Measurements from ENCODE around the gene EMILIN3. TPM values are rescaled to one million over a fixed set of nuclear protein-coding genes. Genes with fewer than 3 reads are reported as not detected.
A peak's percentile ranks its signal among the peaks of the same experiment; 100 is the strongest.

Gene EMILIN3
- total RNA-seq, 5 donors from 2014 or later (not counting 1 experiment from before 2014, with no cell fraction given) = not detected

DNA sequence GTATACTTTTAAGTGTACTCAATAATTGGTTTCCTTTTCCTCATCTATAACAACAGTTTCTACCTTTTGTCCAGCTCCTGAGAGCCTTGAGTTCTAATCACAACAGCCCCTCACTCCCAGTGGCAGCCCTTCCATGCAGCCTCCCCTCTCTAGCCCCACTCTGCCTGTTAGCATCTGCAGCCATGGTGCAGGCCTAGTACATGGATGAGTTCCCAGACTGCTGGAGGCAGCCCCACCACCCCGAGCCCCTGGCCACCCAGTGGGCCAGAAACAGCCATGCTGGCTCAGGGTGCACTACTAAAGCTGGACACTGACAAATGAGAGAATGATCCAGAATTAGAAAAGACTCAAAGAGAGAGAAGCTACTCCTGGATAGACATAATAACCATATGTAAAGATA is 35.7 kb downstream of the EMILIN3 start:
- Mint-ChIP-seq H3K4me1 (peaks cover 10 to 17% (median 10%) of the 10 kb centered on the region in 3 donors), H3K9me3 (no peaks in the 10 kb centered on the region), H3K27me3 (peaks cover 5 to 6% of the 10 kb centered on the region in 2 donors), H3K4me3 (no peak overlapping the region), H3K36me3 (no peaks in the 10 kb centered on the region), H3K27ac (no peak overlapping the region)
- DNase-seq (no peak), ATAC-seq (replicated peaks in 1 of 4) (no peak)
- ChIA-PET CTCF (interaction anchor here in 1 of 2 donors (0.7 kb wide), 1 partner anchor 415 kb away, joined by 7 read pairs; no protein-coding TSS in a partner anchor), POLR2A (no interaction called here)
- no peaks in the 10 kb centered on the region for H3K36me3 ChIP-seq (ENCODE audit: control insufficient read depth in 2 of 2, extremely low read depth in 1 of 2, insufficient read depth in 1 of 2, low read length in 1 of 2)
- H3K27me3 ChIP-seq (replicated peaks in 1 of 2; ENCODE audit: control insufficient read depth in 2 of 2, extremely low read depth in 1 of 2, insufficient read depth in 2 of 2, low read length in 1 of 2) = peaks cover 0 to 3% of the 10 kb centered on the region in 2 experiments
- H3K4me1 ChIP-seq (ENCODE audit: control insufficient read depth in 1 of 2, extremely low read depth in 1 of 2, insufficient read depth in 2 of 2, low read length in 2 of 2) = peaks cover 0 to 12% of the 10 kb centered on the region in 2 experiments
- 80% methylated on average over 1 of the region's 1 CpG for WGBS (ENCODE audit: insufficient coverage)
- H3K4me3 ChIP-seq (ENCODE audit: control insufficient read depth in 1 of 2, extremely low read depth in 1 of 2, low read length in 1 of 2) = no peak overlapping the region
- H3K9me3 ChIP-seq = no peaks in the 10 kb centered on the region
- no peak overlapping the region for H3K27ac ChIP-seq (ENCODE audit: low read length)

DNA sequence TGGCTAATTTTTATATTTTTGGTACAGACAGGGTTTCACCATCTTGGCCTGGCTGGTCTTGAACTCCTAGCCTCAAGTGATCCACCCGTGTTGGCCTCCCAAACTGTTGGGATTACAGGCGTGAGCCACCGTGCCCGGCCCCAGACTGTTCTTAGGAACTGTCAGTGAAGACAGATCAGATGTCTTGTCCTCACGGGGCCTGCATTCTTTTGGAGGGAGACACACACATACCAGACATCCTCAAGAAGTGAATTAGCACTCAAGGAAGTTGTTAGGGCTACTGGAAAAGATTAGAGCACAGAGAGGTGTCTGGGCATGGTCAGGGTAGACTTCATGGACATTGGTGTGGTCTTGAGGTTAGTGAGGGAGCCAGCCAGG is 36.3 kb downstream of the EMILIN3 start:
- ChIA-PET CTCF (interaction anchor here in 1 of 2 donors (0.6 to 0.9 kb wide), 3 partner anchors 10 to 1724 kb away, joined by 3 to 7 read pairs (median 6); partner anchors contain the start of gene LPIN3), POLR2A (no interaction called here)
- peaks cover 0 to 3% of the 10 kb centered on the region in 2 experiments for H3K27me3 ChIP-seq (replicated peaks in 1 of 2; ENCODE audit: control insufficient read depth in 2 of 2, extremely low read depth in 1 of 2, insufficient read depth in 2 of 2, low read length in 1 of 2)
- no peaks in the 10 kb centered on the region for H3K9me3 ChIP-seq
- no peak for ATAC-seq (replicated peaks in 1 of 4)
- 100% methylated on average over 2 of the region's 5 CpGs for WGBS (ENCODE audit: insufficient coverage)
- Mint-ChIP-seq H3K4me3 (no peak overlapping the region), H3K36me3 (no peaks in the 10 kb centered on the region), H3K9me3 (no peaks in the 10 kb centered on the region), H3K27me3 (peaks cover under 1 to 2% of the 10 kb centered on the region in 2 donors), H3K4me1 (peaks cover 10 to 17% (median 10%) of the 10 kb centered on the region in 3 donors), H3K27ac (no peak overlapping the region)
- peaks cover 0 to 12% of the 10 kb centered on the region in 2 experiments for H3K4me1 ChIP-seq (ENCODE audit: control insufficient read depth in 1 of 2, extremely low read depth in 1 of 2, insufficient read depth in 2 of 2, low read length in 2 of 2)
- H3K36me3 ChIP-seq (ENCODE audit: control insufficient read depth in 2 of 2, extremely low read depth in 1 of 2, insufficient read depth in 1 of 2, low read length in 1 of 2) = no peaks in the 10 kb centered on the region
- no peak overlapping the region for H3K4me3 ChIP-seq (ENCODE audit: control insufficient read depth in 1 of 2, extremely low read depth in 1 of 2, low read length in 1 of 2)
- no peak overlapping the region for H3K27ac ChIP-seq (ENCODE audit: low read length)
- no peak for DNase-seq

DNA sequence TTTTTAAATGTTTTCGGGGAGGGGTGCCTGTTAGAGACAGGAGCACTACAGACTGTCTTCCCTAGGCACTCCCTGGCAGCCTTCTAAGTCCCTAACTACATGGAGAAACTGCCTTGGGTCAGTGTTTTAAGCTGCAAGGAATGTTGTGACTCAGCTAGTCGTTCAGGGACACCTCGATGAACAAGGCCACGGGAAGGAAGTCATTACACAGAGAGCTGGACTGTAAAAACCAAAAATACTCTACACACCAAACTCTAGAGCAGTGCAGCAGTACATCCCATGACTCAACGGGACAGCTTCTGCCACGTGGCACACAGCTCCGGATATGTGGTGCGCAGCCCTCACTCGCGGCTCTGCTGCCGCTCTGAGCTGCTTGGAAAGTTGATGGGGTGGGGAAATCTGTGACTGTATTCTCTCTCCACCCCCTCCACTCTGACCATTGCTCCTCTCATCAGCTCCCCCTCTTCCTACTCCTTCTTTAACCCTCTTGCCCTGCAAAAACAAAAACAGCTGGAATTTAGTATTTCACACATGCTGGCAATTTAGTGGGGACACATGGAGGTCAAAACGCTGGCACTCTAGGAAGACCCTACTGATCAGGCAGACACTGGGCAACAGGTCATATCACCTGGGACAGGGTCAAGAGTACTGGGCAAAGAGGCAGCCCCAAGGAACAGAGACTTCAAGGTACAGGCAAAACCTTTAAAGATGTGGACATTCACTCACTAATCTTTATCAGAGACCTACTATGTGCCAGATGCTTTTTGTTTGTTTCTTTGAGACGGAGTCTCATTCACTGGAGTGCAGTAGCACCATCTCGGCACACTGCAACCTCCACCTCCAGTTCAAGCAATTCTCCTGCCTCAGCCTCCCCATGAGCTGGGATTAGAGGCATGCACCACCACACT is 36.9 kb downstream of the EMILIN3 start:
- peak overlapping the region; percentile 7 to 18 (median 16) for H3K4me3 Mint-ChIP-seq
- 46% methylated on average over 5 of the region's 14 CpGs for WGBS (ENCODE audit: insufficient coverage)
- POLR2A ChIA-PET = interaction anchor here in 1 of 2 donors (0.7 kb wide), 1 partner anchor 129 kb away, joined by 3 read pairs; no protein-coding TSS in a partner anchor
- H3K9me3 ChIP-seq = no peaks in the 10 kb centered on the region
- no peaks in the 10 kb centered on the region for H3K27me3 Mint-ChIP-seq
- no peaks in the 10 kb centered on the region for H3K9me3 Mint-ChIP-seq
- peaks cover 0 to 12% of the 10 kb centered on the region in 2 experiments for H3K4me1 ChIP-seq (ENCODE audit: control insufficient read depth in 1 of 2, extremely low read depth in 1 of 2, insufficient read depth in 2 of 2, low read length in 2 of 2)
- H3K36me3 ChIP-seq (ENCODE audit: control insufficient read depth in 2 of 2, extremely low read depth in 1 of 2, insufficient read depth in 1 of 2, low read length in 1 of 2) = no peaks in the 10 kb centered on the region
- no peaks in the 10 kb centered on the region for H3K36me3 Mint-ChIP-seq
- no peak overlapping the region for H3K27ac ChIP-seq (ENCODE audit: low read length)
- DNase-seq = peak in 32 of 35 experiments; percentile 19 to 65 (median 42)
- no peak overlapping the region for H3K4me3 ChIP-seq (ENCODE audit: control insufficient read depth in 1 of 2, extremely low read depth in 1 of 2, low read length in 1 of 2)
- no peaks in the 10 kb centered on the region for H3K27me3 ChIP-seq (replicated peaks in 1 of 2; ENCODE audit: control insufficient read depth in 2 of 2, extremely low read depth in 1 of 2, insufficient read depth in 2 of 2, low read length in 1 of 2)
- peaks cover 10 to 17% (median 10%) of the 10 kb centered on the region in 3 donors for H3K4me1 Mint-ChIP-seq
- CTCF ChIA-PET = interaction anchor here (0.5 to 0.9 kb wide), 6 partner anchors 9 to 1725 kb away, joined by 3 to 6 read pairs (median 3); partner anchors contain the start of gene LPIN3 (in 1 of the 2)
- ATAC-seq (replicated peaks in 1 of 4) = peak; percentile 100
- H3K27ac Mint-ChIP-seq = peak overlapping the region in 1 of 2 donors; percentile 56

DNA sequence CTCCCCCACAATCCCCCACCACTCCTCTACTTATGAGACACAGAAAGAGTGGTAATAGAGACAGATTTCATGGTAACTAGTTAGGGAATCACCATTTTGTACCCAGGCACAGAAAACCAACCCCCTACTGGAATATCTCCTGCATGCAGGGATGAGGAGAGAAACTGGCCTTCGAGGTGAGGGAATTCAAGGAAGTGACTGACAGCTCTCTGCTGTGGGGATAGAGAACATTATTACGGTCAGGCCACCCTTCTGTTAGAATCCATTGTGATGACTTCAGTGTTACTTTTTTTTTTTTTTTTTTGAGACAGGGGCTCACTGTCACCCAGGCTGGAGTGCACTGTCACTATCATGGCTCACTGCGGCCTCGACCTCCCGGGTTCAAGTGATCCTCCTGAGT is 39.4 kb downstream of the EMILIN3 start:
- no peak overlapping the region for H3K27ac Mint-ChIP-seq
- H3K9me3 Mint-ChIP-seq = no peaks in the 10 kb centered on the region
- DNase-seq (no peak), ATAC-seq (replicated peaks in 1 of 4) (no peak)
- Histone ChIP-seq H3K27ac (ENCODE audit: low read length) (no peak overlapping the region), H3K4me3 (ENCODE audit: control insufficient read depth in 1 of 2, extremely low read depth in 1 of 2, low read length in 1 of 2) (no peak overlapping the region), H3K36me3 (ENCODE audit: control insufficient read depth in 2 of 2, extremely low read depth in 1 of 2, insufficient read depth in 1 of 2, low read length in 1 of 2) (no peaks in the 10 kb centered on the region), H3K4me1 (ENCODE audit: control insufficient read depth in 1 of 2, extremely low read depth in 1 of 2, insufficient read depth in 2 of 2, low read length in 2 of 2) (peaks cover 0 to 12% of the 10 kb centered on the region in 2 experiments), H3K27me3 (replicated peaks in 1 of 2; ENCODE audit: control insufficient read depth in 2 of 2, extremely low read depth in 1 of 2, insufficient read depth in 2 of 2, low read length in 1 of 2) (no peaks in the 10 kb centered on the region), H3K9me3 (no peaks in the 10 kb centered on the region)
- no peaks in the 10 kb centered on the region for H3K36me3 Mint-ChIP-seq
- POLR2A ChIA-PET = interaction anchor here in 1 of 2 donors (0.5 kb wide), 1 partner anchor 11 kb away, joined by 3 read pairs; no protein-coding TSS in a partner anchor
- WGBS (ENCODE audit: insufficient coverage) = 90% methylated on average over 2 of the region's 5 CpGs
- H3K27me3 Mint-ChIP-seq = no peaks in the 10 kb centered on the region
- peaks cover 10 to 17% (median 10%) of the 10 kb centered on the region in 3 donors for H3K4me1 Mint-ChIP-seq
- no peak overlapping the region for H3K4me3 Mint-ChIP-seq
- CTCF ChIA-PET = no interaction called here

GRCh38 chr20:41320976-41321375 is 45.6 kb downstream of the EMILIN3 start:
- Mint-ChIP-seq H3K27me3 (no peaks in the 10 kb centered on the region), H3K9me3 (no peaks in the 10 kb centered on the region), H3K27ac (peak overlapping the region in 1 of 2 donors; percentile 39), H3K4me1 (peaks cover 14 to 20% (median 20%) of the 10 kb centered on the region in 3 donors), H3K36me3 (no peaks in the 10 kb centered on the region), H3K4me3 (no peak overlapping the region)
- DNase-seq (no peak), ATAC-seq (replicated peaks in 1 of 4) (no peak)
- Histone ChIP-seq H3K27me3 (replicated peaks in 1 of 2; ENCODE audit: control insufficient read depth in 2 of 2, extremely low read depth in 1 of 2, insufficient read depth in 2 of 2, low read length in 1 of 2) (no peaks in the 10 kb centered on the region), H3K36me3 (ENCODE audit: control insufficient read depth in 2 of 2, extremely low read depth in 1 of 2, insufficient read depth in 1 of 2, low read length in 1 of 2) (no peaks in the 10 kb centered on the region), H3K4me3 (ENCODE audit: control insufficient read depth in 1 of 2, extremely low read depth in 1 of 2, low read length in 1 of 2) (no peak overlapping the region), H3K4me1 (ENCODE audit: control insufficient read depth in 1 of 2, extremely low read depth in 1 of 2, insufficient read depth in 2 of 2, low read length in 2 of 2) (peaks cover 7 to 13% of the 10 kb centered on the region in 2 experiments), H3K9me3 (no peaks in the 10 kb centered on the region), H3K27ac (ENCODE audit: low read length) (no peak overlapping the region)
- ChIA-PET POLR2A (no interaction called here), CTCF (interaction anchor here in 1 of 2 donors (0.6 to 1.0 kb wide), 2 partner anchors 186 to 330 kb away, joined by 3 read pairs; no protein-coding TSS in a partner anchor)
- WGBS (ENCODE audit: insufficient coverage) = 86% methylated on average over 1 of the region's 1 CpG

DNA sequence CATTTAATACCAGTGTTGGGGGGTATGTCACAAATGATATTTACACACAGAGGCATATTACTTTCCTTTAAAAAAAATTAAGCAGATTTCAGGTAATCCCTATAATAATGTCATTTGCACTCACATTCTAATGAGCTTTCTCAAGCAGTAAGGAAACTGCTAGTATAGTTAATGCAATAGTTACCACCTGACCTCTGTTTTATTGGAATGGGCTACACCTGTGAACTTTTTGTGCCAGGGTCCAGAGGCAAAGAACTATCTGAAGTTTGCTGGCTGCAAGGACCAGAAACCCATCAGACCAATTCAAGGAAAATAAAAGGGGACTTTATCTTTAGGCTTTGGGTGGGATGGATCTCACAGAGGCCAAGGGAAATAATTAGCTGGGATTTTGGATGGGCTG is 46.2 kb downstream of the EMILIN3 start:
- Histone ChIP-seq H3K27me3 (replicated peaks in 1 of 2; ENCODE audit: control insufficient read depth in 2 of 2, extremely low read depth in 1 of 2, insufficient read depth in 2 of 2, low read length in 1 of 2) (no peaks in the 10 kb centered on the region), H3K27ac (ENCODE audit: low read length) (no peak overlapping the region), H3K4me3 (ENCODE audit: control insufficient read depth in 1 of 2, extremely low read depth in 1 of 2, low read length in 1 of 2) (no peak overlapping the region), H3K4me1 (ENCODE audit: control insufficient read depth in 1 of 2, extremely low read depth in 1 of 2, insufficient read depth in 2 of 2, low read length in 2 of 2) (peaks cover 7 to 13% of the 10 kb centered on the region in 2 experiments), H3K9me3 (no peaks in the 10 kb centered on the region), H3K36me3 (ENCODE audit: control insufficient read depth in 2 of 2, extremely low read depth in 1 of 2, insufficient read depth in 1 of 2, low read length in 1 of 2) (no peaks in the 10 kb centered on the region)
- Mint-ChIP-seq H3K4me3 (no peak overlapping the region), H3K9me3 (no peaks in the 10 kb centered on the region), H3K4me1 (peaks cover 16 to 22% (median 21%) of the 10 kb centered on the region in 3 donors), H3K27me3 (no peaks in the 10 kb centered on the region), H3K36me3 (no peaks in the 10 kb centered on the region), H3K27ac (no peak overlapping the region)
- no peak for ATAC-seq (replicated peaks in 1 of 4)
- ChIA-PET CTCF (interaction anchor here in 1 of 2 donors (0.6 to 1.0 kb wide), 2 partner anchors 185 to 330 kb away, joined by 3 read pairs; no protein-coding TSS in a partner anchor), POLR2A (no interaction called here)
- no peak for DNase-seq

All from T-cell (primary cell).